Ammon's horn (tissue), 1 donor: ENCODE results near the gene PPP2R2C.

Experiments used
- DNase-seq: peaks from one replicate; pipeline ENCODE4 v3.0.0-alpha.2; 2016; ENCODE audit warnings: low spot score

Gene PPP2R2C

GRCh38 chr4:6396696-6397236, 75.6 kb downstream of the PPP2R2C start:
- DNase-seq: no peak

GRCh38 chr4:6395466-6396228, 76.8 kb downstream of the PPP2R2C start:
- DNase-seq: no peak

- no peak for DNase-seq
Observed at GRCh38 chr4:6394671-6395081, 77.7 kb downstream of the PPP2R2C start.

GRCh38 chr4:6393544-6394475, 78.6 kb downstream of the PPP2R2C start:
- DNase-seq: no peak

- DNase-seq: no peak
Observed at GRCh38 chr4:6393066-6393465, 79.3 kb downstream of the PPP2R2C start.

GRCh38 chr4:6392407-6392806, 80.0 kb downstream of the PPP2R2C start:
- DNase-seq: no peak

- DNase-seq: no peak
Observed at GRCh38 chr4:6391852-6392188, 80.6 kb downstream of the PPP2R2C start.

- DNase-seq: no peak
Observed at GRCh38 chr4:6391186-6391851, 81.1 kb downstream of the PPP2R2C start.

- peak; percentile 65 for DNase-seq
Observed at GRCh38 chr4:6390356-6390755, 82.1 kb downstream of the PPP2R2C start.

- DNase-seq: no peak
Observed at GRCh38 chr4:6389142-6389825, 83.1 kb downstream of the PPP2R2C start.

- no peak for DNase-seq
Observed at GRCh38 chr4:6388713-6389112, 83.7 kb downstream of the PPP2R2C start.

GRCh38 chr4:6387946-6388345, 84.5 kb downstream of the PPP2R2C start:
- no peak for DNase-seq

GRCh38 chr4:6386091-6386490, 86.3 kb downstream of the PPP2R2C start:
- no peak for DNase-seq

GRCh38 chr4:6385288-6385687, 87.1 kb downstream of the PPP2R2C start:
- DNase-seq: no peak

- no peak for DNase-seq
Observed at GRCh38 chr4:6384541-6384940, 87.9 kb downstream of the PPP2R2C start.

- no peak for DNase-seq
Observed at GRCh38 chr4:6383929-6384328, 88.5 kb downstream of the PPP2R2C start.

GRCh38 chr4:6383009-6383404, 89.4 kb downstream of the PPP2R2C start:
- no peak for DNase-seq

- DNase-seq: no peak
Observed at GRCh38 chr4:6381571-6382123, 90.8 kb downstream of the PPP2R2C start.

- no peak for DNase-seq
Observed at GRCh38 chr4:6380746-6381410, 91.5 kb downstream of the PPP2R2C start.

GRCh38 chr4:6379767-6380745, 92.4 kb downstream of the PPP2R2C start:
- no peak for DNase-seq
